ENCODE data around the gene CRK.

GRCh38 chr17:1420163-1420562 is 35.9 kb downstream of the CRK start:
- TF ChIP-seq, protein P1, sequence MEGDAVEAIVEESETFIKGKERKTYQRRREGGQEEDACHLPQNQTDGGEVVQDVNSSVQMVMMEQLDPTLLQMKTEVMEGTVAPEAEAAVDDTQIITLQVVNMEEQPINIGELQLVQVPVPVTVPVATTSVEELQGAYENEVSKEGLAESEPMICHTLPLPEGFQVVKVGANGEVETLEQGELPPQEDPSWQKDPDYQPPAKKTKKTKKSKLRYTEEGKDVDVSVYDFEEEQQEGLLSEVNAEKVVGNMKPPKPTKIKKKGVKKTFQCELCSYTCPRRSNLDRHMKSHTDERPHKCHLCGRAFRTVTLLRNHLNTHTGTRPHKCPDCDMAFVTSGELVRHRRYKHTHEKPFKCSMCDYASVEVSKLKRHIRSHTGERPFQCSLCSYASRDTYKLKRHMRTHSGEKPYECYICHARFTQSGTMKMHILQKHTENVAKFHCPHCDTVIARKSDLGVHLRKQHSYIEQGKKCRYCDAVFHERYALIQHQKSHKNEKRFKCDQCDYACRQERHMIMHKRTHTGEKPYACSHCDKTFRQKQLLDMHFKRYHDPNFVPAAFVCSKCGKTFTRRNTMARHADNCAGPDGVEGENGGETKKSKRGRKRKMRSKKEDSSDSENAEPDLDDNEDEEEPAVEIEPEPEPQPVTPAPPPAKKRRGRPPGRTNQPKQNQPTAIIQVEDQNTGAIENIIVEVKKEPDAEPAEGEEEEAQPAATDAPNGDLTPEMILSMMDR (IDR thresholded peaks at IDR 0.05; ENCODE audit: insufficient read depth, low read depth, low read length) = no peak
- no peak for TF ChIP-seq EZH2 (IDR thresholded peaks at IDR 0.05; ENCODE audit: insufficient read depth, low read length)

Data from astrocyte (in vitro differentiated cells and primary cell).